ENCODE data around the gene TECTB.

Gene TECTB

GRCh38 chr10:112311481-112311880 lies 28.3 kb downstream of the TECTB start:
- no peak for DNase-seq

- no peak for DNase-seq
Observed at GRCh38 chr10:112313234-112313633, 30.0 kb downstream of the TECTB start.

GRCh38 chr10:112313911-112314310 lies 30.7 kb downstream of the TECTB start:
- no peak for DNase-seq

GRCh38 chr10:112314822-112315474 lies 31.7 kb downstream of the TECTB start:
- peak; percentile 1 for DNase-seq

- no peak for DNase-seq
Observed at GRCh38 chr10:112327678-112328077, 44.5 kb downstream of the TECTB start.

- DNase-seq: no peak
Observed at GRCh38 chr10:112330162-112330561, 47.0 kb downstream of the TECTB start.

- no peak for DNase-seq
Observed at GRCh38 chr10:112330607-112331160, 47.5 kb downstream of the TECTB start.

- DNase-seq: no peak
Observed at GRCh38 chr10:112332022-112332421, 48.8 kb downstream of the TECTB start.

GRCh38 chr10:112332509-112333228 lies 49.5 kb downstream of the TECTB start:
- DNase-seq: no peak

- no peak for DNase-seq
Observed at GRCh38 chr10:112333452-112333851, 50.3 kb downstream of the TECTB start.

GRCh38 chr10:112335111-112335867 lies 52.1 kb downstream of the TECTB start:
- no peak for DNase-seq

- no peak for DNase-seq
Observed at GRCh38 chr10:112335868-112336265, 52.7 kb downstream of the TECTB start.

- no peak for DNase-seq
Observed at GRCh38 chr10:112336556-112337201, 53.5 kb downstream of the TECTB start.

GRCh38 chr10:112338957-112339356 lies 55.8 kb downstream of the TECTB start:
- no peak for DNase-seq

GRCh38 chr10:112340601-112341000 lies 57.4 kb downstream of the TECTB start:
- no peak for DNase-seq

GRCh38 chr10:112343056-112343806 lies 60.0 kb downstream of the TECTB start:
- no peak for DNase-seq

GRCh38 chr10:112344261-112344660 lies 61.1 kb downstream of the TECTB start:
- DNase-seq: no peak

- DNase-seq: no peak
Observed at GRCh38 chr10:112345202-112345601, 62.0 kb downstream of the TECTB start.

- DNase-seq: no peak
Observed at GRCh38 chr10:112345743-112346142, 62.5 kb downstream of the TECTB start.

- no peak for DNase-seq
Observed at GRCh38 chr10:112346774-112347173, 63.6 kb downstream of the TECTB start.

GRCh38 chr10:112347709-112348671 lies 64.8 kb downstream of the TECTB start:
- DNase-seq: no peak
